ENCODE results near the gene MAN2A2. TPM values are rescaled to one million over a fixed set of nuclear protein-coding genes. Genes with fewer than 3 reads are reported as not detected.

Gene MAN2A2
- total RNA-seq, 1 experiment from 2014 or later, result 27.4 TPM

DNA sequence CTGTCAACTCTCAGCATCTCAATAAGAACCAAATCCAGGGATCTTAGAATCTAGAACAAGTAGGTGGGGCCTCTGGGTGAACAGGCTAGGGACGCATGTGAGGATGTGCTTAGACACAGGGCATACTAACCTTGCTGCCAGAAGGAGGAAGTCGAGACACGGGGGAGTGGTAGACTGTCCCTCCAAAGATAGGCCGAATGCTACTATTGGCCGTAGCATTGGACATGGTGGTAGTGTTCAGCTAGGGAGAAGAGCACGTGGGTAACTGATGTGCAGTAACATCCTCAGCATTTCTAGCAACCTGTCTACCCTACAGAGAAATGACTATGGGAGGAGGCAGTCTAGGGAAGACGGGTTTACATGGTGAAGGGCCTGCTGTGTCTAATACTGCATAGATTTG is 67.2 kb downstream of the MAN2A2 start:
- H3K27me3 ChIP-seq (ENCODE audit: insufficient read depth, low read length), result no peaks in the 10 kb centered on the region
- DNase-seq, result no peak
- Mint-ChIP-seq H3K36me3 (ENCODE audit: insufficient read depth in 1 of 3, low read depth in 3 of 3) (peaks cover 47 to 85% (median 82%) of the 10 kb centered on the region in 3 experiments; a peak in 6 of 7 replicates), H3K27ac (no peak overlapping the region), H3K4me3 (no peak overlapping the region), H3K4me1 (no peaks in the 10 kb centered on the region), H3K27me3 (ENCODE audit: low read depth) (no peaks in the 10 kb centered on the region), H3K9me3 (no peaks in the 10 kb centered on the region)
- H3K4ac ChIP-seq (ENCODE audit: low read depth, low read length), result no peak overlapping the region
- no peak overlapping the region for H2AFZ ChIP-seq (ENCODE audit: low read length)
- H4K5ac ChIP-seq (ENCODE audit: insufficient read length, low read depth, low read length), result no peak overlapping the region
- WGBS (ENCODE audit: extremely low coverage, insufficient read length, low lambda C conversion rate), result no CpG with 5 or more reads among the region's 7 CpGs
- no peak overlapping the region for H3K56ac ChIP-seq (ENCODE audit: insufficient read length, low read depth, low read length)
- no peak overlapping the region for H4K8ac ChIP-seq (replicated peaks; ENCODE audit: insufficient read length, low read depth, low read length)
- no peaks in the 10 kb centered on the region for H4K20me1 ChIP-seq (ENCODE audit: control insufficient read depth, insufficient read depth, insufficient read length)
- H3K9me3 ChIP-seq (ENCODE audit: control insufficient read depth, low read depth, low read length), result no peaks in the 10 kb centered on the region
- no peaks in the 10 kb centered on the region for H3K79me1 ChIP-seq (ENCODE audit: insufficient read depth, low read depth, low read length, poor library complexity, severe bottlenecking)
- H3K14ac ChIP-seq (ENCODE audit: insufficient read depth, low read length), result no peak overlapping the region
- H3K9ac ChIP-seq (ENCODE audit: extremely low read depth, insufficient read length, low read length), result no peak overlapping the region
- H2BK15ac ChIP-seq (ENCODE audit: low read depth, low read length), result no peak overlapping the region
- no peaks in the 10 kb centered on the region for H3K23me2 ChIP-seq (ENCODE audit: insufficient read length, low read depth, low read length, poor library complexity, severe bottlenecking)
- no peak overlapping the region for H2BK20ac ChIP-seq (ENCODE audit: low read depth, low read length, poor library complexity, severe bottlenecking)
- TF ChIP-seq, protein P1, sequence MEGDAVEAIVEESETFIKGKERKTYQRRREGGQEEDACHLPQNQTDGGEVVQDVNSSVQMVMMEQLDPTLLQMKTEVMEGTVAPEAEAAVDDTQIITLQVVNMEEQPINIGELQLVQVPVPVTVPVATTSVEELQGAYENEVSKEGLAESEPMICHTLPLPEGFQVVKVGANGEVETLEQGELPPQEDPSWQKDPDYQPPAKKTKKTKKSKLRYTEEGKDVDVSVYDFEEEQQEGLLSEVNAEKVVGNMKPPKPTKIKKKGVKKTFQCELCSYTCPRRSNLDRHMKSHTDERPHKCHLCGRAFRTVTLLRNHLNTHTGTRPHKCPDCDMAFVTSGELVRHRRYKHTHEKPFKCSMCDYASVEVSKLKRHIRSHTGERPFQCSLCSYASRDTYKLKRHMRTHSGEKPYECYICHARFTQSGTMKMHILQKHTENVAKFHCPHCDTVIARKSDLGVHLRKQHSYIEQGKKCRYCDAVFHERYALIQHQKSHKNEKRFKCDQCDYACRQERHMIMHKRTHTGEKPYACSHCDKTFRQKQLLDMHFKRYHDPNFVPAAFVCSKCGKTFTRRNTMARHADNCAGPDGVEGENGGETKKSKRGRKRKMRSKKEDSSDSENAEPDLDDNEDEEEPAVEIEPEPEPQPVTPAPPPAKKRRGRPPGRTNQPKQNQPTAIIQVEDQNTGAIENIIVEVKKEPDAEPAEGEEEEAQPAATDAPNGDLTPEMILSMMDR (conservative IDR thresholded peaks at IDR 0.05), result no peak
- H2BK12ac ChIP-seq (ENCODE audit: insufficient read length, low read depth, low read length), result no peak overlapping the region
- H3T11ph ChIP-seq (ENCODE audit: low read length), result no peak overlapping the region
- H3K27ac ChIP-seq (ENCODE audit: insufficient read length, low read depth, low read length), result no peak overlapping the region
- H2BK5ac ChIP-seq (ENCODE audit: insufficient read length, low read length), result no peak overlapping the region
- no peaks in the 10 kb centered on the region for H3K79me2 ChIP-seq (ENCODE audit: insufficient read depth, low read length)
- no peak overlapping the region for H2BK120ac ChIP-seq (ENCODE audit: low read depth, low read length, poor library complexity, severe bottlenecking)
- H3K4me2 ChIP-seq (ENCODE audit: insufficient read depth, insufficient read length, low read length), result no peak overlapping the region
- H3K4me1 ChIP-seq (ENCODE audit: insufficient read depth, low read length), result no peaks in the 10 kb centered on the region
- no peak overlapping the region for H3K18ac ChIP-seq (ENCODE audit: insufficient read length, low read depth, low read length)
- H3K23ac ChIP-seq (ENCODE audit: insufficient read length, low read depth, low read length), result no peak overlapping the region
- H4K91ac ChIP-seq (ENCODE audit: insufficient read length, low read depth, low read length), result no peak overlapping the region
- H2AK5ac ChIP-seq (ENCODE audit: insufficient read length, low read length), result no peak overlapping the region

All from H9 (cell line).